Mucosa of descending colon (tissue), 3 donors: ENCODE measurements around the gene RPL15. TPM values are rescaled to one million over a fixed set of nuclear protein-coding genes. Genes with fewer than 3 reads are reported as not detected.

Experiments
- ATAC-seq: fragments of 200-7000 bp; cut with Tn5 transposase; one replicate; pipeline ENCODE4 v1.9.1; 2020; ENCODE audit warnings: mild to moderate bottlenecking, moderate library complexity
- DNase-seq, 3 donors: peaks; one replicate each; pipeline ENCODE4 v3.0.0-alpha.2; 2020
- H3K36me3 ChIP-seq: fragments of 200-600 bp; one replicate; pipeline ENCODE4 v1.8.0; 2021; ENCODE audit warnings: low read depth, mild to moderate bottlenecking
- H3K4me1 ChIP-seq: fragments of 200-600 bp; one replicate; pipeline ENCODE4 v1.8.0; 2021; ENCODE audit warnings: low read depth, mild to moderate bottlenecking
- H3K4me3 ChIP-seq: fragments of 200-600 bp; one replicate; pipeline ENCODE4 v1.8.0; 2021; ENCODE audit warnings: mild to moderate bottlenecking
- H3K9me3 ChIP-seq: fragments of 200-600 bp; one replicate; pipeline ENCODE4 v1.8.0; 2021; ENCODE audit warnings: mild to moderate bottlenecking
- intact Hi-C, 2 donors: fragments of 100-400 bp; cut with DNase I in 1 of 2; cut with micrococcal nuclease in 1 of 2; formaldehyde crosslinking; loops; one replicate each; pipeline versions ENCODE4 v1.11.0 to v1.11.1; 2022; cut with DNase I, micrococcal nuclease
- total RNA-seq, 3 donors: library from RNA; stranded (reverse); fragmentation: NEBNext Ultra II Directional in 2 of 3; extraction: Animal tissue kit (Norgen Biotek cat#: 25700) in 2 of 3; gene quantifications; one replicate each; pipeline versions ENCODE4 v1.2.1 to v1.2.4, GENCODE V29; 2021 to 2023
- TF ChIP-seq, protein P1 (sequence below): fragments of 200-600 bp; IDR thresholded peaks from one replicate; pipeline ENCODE4 v1.8.0; 2022; ENCODE audit warnings: antibody characterized with exemption, mild to moderate bottlenecking
- donor health status: DM: no; HTN: no; CAD: no; lungs with moderate emphysema.
- donor health status: DM: no; HTN: no; CAD: no.
- donor health status: DM: no; HTN: yes; CAD: no.

The RPL15 gene
- total RNA-seq, 3 donors from 2014 or later: 1,277 to 1,409 (median 1,319) TPM

- no peak for DNase-seq
- H3K4me3 ChIP-seq: no peak overlapping the region
- TF ChIP-seq, protein P1, sequence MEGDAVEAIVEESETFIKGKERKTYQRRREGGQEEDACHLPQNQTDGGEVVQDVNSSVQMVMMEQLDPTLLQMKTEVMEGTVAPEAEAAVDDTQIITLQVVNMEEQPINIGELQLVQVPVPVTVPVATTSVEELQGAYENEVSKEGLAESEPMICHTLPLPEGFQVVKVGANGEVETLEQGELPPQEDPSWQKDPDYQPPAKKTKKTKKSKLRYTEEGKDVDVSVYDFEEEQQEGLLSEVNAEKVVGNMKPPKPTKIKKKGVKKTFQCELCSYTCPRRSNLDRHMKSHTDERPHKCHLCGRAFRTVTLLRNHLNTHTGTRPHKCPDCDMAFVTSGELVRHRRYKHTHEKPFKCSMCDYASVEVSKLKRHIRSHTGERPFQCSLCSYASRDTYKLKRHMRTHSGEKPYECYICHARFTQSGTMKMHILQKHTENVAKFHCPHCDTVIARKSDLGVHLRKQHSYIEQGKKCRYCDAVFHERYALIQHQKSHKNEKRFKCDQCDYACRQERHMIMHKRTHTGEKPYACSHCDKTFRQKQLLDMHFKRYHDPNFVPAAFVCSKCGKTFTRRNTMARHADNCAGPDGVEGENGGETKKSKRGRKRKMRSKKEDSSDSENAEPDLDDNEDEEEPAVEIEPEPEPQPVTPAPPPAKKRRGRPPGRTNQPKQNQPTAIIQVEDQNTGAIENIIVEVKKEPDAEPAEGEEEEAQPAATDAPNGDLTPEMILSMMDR: no peak
- H3K36me3 ChIP-seq: no peaks in the 10 kb centered on the region
- H3K9me3 ChIP-seq: no peaks in the 10 kb centered on the region
- intact Hi-C loops: no loop called here
- ATAC-seq: no peak
- peaks cover 17% of the 10 kb centered on the region for H3K4me1 ChIP-seq
These were observed 44.1 kb downstream of the RPL15 start for GRCh38 chr3:23961066-23961465.

DNA sequence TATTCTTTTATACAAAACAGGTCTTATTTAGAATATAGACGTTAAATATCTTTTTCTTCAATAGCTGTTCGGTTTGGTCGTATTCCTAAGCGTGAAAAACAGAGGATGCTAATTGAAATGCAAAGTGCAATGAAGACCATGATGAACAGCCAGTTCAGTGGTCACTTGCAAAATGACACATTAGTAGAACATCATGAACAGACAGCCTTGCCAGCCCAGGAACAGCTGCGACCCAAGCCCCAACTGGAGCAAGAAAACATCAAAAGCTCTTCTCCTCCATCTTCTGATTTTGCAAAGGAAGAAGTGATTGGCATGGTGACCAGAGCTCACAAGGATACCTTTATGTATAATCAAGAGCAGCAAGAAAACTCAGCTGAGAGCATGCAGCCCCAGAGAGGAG lies 45.0 kb downstream of the RPL15 start:
- H3K4me3 ChIP-seq: no peak overlapping the region
- TF ChIP-seq, protein P1: no peak
- peaks cover 17% of the 10 kb centered on the region for H3K4me1 ChIP-seq
- no peak for ATAC-seq
- H3K36me3 ChIP-seq: no peaks in the 10 kb centered on the region
- DNase-seq: no peak
- intact Hi-C loops: no loop called here
- H3K9me3 ChIP-seq: no peaks in the 10 kb centered on the region

DNA sequence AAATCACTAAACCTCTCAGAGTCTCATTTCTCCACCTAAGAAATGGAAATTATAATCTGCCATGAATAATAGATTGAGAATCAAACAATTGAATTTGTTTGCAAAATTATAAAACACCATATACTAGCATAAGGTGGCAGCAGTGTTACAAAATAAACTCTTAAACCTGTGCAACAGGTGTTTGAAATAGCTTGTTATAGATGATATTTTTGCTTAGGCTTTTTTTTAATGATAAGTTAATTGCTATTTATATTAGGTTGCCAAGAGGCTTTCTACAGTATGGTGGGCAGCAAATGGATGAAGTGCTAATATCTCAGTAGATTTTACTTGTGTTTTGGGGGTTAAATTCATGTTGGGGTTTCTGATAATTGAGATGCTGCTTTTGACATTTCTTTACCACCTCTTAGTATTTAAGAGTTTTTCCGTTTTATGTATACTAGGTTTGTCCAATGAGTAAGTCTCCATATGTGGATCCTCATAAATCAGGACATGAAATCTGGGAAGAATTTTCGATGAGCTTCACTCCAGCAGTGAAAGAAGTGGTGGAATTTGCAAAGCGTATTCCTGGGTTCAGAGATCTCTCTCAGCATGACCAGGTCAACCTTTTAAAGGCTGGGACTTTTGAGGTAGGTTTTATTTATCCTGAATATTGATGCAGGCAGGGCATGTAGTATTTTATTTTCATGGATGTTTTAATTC lies 47.8 kb downstream of the RPL15 start:
- no peaks in the 10 kb centered on the region for H3K36me3 ChIP-seq

GRCh38 chr3:23966328-23966727 lies 49.4 kb downstream of the RPL15 start:
- DNase-seq (no peak), ATAC-seq (no peak)
- Histone ChIP-seq H3K9me3 (no peaks in the 10 kb centered on the region), H3K36me3 (no peaks in the 10 kb centered on the region), H3K4me1 (no peaks in the 10 kb centered on the region), H3K4me3 (no peak overlapping the region)
- intact Hi-C loops: no loop called here
- TF ChIP-seq, protein P1: no peak

More for the DNA sequence above, 47.8 kb downstream of the RPL15 start:
- TF ChIP-seq, protein P1: no peak
- Histone ChIP-seq H3K4me1 (peaks cover 10% of the 10 kb centered on the region), H3K9me3 (no peaks in the 10 kb centered on the region), H3K4me3 (no peak overlapping the region)
- no peak for ATAC-seq
- intact Hi-C loops: no loop called here
- no peak for DNase-seq

DNA sequence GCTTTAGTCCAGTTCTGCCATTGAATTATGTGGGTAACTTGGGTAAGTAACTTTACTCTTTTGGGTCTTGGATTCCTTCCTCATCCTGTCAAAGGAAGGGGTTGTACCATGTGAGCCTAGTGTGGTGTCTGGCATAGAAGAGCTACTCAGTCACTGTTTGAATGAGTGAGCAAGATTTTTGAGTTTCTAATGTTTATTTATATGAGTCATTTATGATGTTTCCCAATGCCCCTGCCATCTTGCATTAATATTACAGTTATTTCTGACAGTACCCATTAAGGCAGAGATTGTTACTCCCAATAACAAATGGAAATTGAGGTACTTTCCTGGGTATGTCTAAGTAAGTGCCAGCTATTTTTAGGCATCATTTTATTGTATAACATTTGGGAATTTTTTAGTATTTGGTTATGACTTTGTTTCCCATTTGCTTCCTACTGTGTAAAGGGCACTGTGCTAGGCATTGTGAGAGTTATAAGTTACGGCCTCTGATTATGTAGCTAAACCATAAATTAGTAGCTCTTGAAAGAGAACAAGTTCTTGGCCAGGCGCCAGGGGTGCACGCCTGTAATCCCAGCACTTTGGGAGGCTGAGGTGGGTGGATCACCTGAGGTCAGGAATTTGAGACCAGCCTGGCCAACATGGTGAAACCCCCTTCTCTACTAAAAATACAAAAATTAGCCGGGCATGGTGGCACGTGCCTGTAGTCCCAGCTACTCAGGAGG lies 51.7 kb downstream of the RPL15 start:
- TF ChIP-seq, protein P1: no peak
- Histone ChIP-seq H3K36me3 (no peaks in the 10 kb centered on the region), H3K4me1 (no peaks in the 10 kb centered on the region), H3K9me3 (no peaks in the 10 kb centered on the region), H3K4me3 (no peak overlapping the region)
- DNase-seq (no peak), ATAC-seq (no peak)
- intact Hi-C loops: no loop called here
